Globus pallidus (tissue), 1 donor: ENCODE measurements around the gene CCDC27.

ENCODE experiments used
- DNase-seq: peaks from one replicate; pipeline ENCODE4 v3.0.0-alpha.2; 2015; ENCODE audit warnings: low spot score

Gene CCDC27

DNA sequence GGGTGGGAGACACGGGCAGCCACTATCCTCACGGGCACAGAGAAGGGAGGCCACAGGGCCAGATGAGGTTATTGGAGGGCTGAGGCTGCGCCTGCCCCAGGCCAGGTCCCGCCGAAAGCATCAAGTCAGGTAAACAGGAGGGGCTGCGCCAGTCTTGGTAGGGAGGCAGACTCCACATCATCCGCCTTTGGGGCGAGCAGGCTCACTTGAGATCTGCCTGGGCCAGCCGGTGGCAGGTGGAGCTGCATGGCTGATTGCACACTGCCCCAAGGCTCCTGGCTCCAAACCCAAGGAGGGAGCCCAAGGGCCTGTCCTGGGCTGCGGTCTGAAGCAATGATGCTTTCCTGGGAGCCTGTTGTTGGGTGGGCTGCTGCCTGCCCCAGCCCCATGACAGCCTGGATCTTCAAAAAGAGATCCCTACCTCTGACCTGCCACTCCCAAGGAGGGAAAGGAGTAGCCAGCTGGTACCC is 24.9 kb downstream of the CCDC27 start:
- no peak for DNase-seq

- DNase-seq, result no peak
Observed at GRCh38 chr1:3777647-3778589, 25.7 kb downstream of the CCDC27 start.

DNA sequence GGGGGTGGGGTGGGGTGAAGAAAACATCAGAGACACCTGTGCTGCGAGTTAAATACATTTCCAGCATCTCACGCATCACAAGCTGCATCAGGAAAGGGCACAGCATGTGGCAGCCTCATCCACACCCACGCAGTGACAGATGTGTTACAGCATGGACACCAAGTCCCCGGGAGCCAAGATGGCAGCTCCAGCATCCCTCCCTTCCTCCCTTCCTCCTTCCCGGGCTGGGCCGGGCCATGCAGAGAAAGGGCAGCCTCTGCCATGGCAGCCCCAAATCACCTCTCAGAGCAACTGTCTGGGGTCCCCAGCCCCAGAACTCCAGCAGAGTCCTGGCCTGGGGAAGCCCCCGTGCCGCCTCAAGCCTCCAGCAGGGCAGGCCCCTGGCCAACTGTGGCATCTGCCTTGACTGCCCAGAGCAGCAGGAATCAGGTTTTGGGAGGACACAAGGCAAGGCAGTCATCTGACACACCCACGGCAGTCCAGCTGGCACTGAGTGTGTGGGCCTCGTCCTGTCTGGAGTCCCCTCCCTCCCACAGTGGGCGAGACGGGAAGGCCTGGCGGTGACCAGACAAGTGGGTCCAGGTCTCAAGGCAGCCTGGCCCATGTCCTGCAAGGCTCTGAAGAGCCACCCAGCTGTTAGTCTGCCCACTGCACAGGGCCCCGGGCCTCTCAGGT is 26.5 kb downstream of the CCDC27 start:
- DNase-seq, result no peak

GRCh38 chr1:3779265-3779911 is 27.1 kb downstream of the CCDC27 start:
- no peak for DNase-seq

DNA sequence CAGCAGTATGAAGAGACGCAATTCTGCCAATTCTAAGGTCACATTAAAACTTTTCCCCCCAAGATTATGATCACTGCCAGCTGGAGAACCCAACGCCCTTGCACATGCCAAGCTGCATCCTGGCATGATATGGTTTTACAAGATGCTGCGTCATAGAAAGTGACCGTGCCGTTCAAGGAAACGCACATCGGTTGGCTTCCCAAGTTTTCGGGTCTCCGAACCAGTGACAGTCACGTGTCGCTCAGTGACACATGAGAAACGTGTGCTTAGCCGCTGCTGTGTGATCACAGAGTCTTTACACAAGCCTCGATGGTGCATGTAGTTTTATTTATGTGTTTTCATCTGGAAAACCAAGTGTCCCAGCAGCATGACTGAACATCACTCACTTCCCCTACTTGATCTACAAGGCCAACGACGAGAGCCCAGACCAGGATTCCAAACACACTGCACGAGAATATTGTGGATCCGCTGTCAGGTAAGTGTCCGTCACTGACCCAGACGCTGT is 27.7 kb downstream of the CCDC27 start:
- no peak for DNase-seq

DNA sequence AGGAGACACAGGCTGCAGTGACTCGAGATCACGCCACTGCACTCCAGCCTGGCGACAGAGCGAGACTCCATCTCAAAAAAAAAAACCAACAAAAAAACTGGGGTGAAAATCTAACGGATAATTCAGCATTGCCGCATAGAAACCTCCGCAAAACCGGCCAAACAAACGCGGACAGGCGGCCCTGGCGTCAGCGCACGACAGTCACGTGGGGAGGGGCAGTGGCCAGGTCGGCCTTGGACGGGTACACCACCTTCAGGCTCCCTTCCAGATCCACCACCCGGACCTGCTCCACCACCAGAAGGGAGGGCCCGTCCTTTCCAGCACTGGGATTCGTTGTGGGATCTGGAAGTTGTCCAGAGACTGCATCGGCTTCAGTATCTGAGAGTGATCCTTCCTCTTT is 28.7 kb downstream of the CCDC27 start:
- DNase-seq, result no peak

- DNase-seq, result no peak
Observed at GRCh38 chr1:3783651-3784474, 31.6 kb downstream of the CCDC27 start.

GRCh38 chr1:3785045-3785444 is 32.8 kb downstream of the CCDC27 start:
- DNase-seq, result no peak

- no peak for DNase-seq
Observed at GRCh38 chr1:3785456-3786157, 33.4 kb downstream of the CCDC27 start.

DNA sequence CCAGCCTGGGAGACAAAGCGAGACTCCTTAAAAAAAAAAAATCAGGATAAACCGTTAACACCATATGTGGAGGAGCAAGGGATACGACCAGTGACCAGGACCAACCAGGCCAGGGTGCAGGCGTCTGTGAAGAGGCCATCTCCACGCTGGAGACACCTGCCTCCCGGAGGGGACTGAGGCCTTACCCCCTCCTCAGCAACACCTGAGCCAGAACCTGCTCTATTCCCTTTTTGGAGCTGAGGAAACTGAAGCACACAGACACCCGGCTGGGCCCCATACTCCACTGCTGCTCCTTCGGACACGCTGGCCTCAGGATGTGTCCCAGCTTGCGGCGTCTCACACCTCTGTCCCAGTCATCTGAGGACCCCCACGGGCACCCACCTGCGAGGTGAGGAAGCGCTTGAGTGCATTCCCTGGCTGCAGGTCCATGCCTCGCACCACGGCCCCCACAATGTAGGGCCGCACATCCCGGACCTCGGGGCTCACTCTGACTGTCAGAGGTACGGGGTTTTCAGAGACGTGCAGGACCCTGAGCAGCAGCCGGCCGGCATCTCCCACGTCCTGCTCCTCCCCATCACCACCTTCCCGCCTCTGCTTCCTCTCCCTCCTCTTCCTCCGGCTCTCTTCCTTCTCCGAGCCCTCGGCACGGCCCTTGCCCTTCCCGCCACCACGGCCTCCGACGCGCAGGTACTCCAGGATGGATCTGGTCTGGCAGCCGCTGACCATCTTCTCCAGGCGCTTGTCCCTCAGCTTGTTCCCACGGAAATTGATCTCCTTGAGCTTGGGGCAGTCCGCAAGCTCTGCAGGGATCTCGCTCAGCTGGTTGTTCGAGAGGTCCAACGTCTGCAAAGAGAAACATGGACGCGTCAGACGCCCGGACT is 34.5 kb downstream of the CCDC27 start:
- DNase-seq, result no peak

DNA sequence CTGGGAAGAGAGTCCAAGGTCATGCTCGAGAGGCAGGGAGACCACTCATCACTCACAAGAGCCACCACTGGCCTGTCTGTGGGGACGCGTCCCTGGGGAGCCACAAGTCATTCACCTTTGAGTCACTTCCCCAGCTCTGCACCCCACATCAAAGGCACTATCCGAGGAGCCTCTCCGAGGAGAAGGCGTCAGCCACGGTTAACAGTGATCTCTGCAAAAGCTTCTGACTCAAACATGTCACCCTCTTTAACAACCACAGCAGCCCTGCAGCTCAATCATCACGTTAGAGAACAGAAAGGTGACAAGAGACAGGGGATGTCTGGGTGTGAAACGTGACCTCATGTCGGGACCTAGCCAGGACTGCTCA is 35.1 kb downstream of the CCDC27 start:
- DNase-seq, result no peak

DNA sequence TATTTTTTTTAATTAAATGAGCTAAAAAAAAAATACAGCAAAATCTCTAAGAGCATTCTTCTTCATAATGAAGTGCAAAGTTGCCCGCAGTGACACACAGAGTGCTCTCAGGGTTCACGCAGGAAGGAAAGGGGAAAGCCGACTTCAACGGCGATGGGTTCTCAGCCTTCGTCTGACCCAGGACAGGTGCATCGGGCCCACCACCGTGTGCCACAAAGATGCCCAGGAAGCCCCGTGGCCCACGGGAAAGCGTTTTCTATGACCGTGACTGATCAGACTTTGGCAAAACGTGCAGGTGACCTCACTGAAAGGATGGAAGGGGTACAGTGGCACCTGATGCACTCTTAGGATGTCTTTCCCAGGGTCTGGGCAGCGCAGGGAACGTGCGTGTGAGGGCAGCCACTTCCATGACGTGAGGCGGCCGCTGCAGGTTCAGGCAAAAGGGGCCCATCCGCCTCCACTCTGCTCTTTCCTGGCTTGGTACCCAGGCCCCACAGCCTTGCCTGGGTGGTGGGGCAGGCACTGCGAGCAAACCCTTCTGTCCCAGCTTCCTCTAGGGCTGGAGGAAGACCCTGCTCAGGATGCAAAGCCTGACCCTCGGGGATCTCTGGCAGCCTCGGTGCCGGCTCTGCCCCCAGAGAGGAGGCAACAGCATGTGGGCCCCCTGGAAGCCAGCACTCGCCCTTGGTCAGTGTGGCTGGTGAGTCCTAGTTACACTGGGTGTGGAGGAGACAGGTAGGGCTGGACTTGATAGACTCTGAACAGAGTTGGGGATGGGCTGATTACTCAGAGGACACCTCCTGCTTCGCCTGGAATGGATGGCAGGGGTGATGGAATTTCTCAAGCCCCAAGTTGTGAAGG is 35.7 kb downstream of the CCDC27 start:
- no peak for DNase-seq

DNA sequence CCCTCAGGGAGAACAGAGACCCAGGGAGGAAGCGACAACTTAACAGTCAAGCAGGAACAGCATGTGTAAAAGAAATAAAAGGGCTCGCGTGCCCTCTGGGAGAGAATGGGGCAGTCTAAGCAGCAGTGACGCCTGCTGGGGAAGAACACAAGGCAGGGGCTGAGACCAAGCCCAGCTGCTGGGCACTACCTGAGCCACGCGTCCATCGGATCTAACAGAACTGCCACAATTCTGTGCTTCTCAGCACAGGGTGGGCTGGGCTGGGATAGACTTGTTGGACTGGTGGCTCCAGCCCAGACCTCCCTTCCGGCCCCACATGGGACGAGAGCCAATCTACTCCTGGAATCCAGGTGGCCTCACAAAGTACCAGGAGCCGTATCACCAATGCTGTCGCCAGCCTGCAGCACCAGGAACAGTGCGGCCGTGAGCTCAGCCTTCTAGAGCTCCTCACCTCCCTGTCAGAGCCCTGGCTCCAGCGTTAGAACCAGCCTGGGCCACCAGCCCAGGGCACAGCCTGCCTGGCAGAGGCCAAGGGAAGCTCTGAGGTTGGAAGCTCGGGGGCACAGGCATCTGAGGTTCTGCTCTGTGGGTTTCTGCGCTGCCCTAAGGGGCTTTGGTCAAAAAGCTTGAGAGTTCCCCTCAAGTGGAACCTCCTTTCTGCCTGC is 36.6 kb downstream of the CCDC27 start:
- DNase-seq, result no peak

DNA sequence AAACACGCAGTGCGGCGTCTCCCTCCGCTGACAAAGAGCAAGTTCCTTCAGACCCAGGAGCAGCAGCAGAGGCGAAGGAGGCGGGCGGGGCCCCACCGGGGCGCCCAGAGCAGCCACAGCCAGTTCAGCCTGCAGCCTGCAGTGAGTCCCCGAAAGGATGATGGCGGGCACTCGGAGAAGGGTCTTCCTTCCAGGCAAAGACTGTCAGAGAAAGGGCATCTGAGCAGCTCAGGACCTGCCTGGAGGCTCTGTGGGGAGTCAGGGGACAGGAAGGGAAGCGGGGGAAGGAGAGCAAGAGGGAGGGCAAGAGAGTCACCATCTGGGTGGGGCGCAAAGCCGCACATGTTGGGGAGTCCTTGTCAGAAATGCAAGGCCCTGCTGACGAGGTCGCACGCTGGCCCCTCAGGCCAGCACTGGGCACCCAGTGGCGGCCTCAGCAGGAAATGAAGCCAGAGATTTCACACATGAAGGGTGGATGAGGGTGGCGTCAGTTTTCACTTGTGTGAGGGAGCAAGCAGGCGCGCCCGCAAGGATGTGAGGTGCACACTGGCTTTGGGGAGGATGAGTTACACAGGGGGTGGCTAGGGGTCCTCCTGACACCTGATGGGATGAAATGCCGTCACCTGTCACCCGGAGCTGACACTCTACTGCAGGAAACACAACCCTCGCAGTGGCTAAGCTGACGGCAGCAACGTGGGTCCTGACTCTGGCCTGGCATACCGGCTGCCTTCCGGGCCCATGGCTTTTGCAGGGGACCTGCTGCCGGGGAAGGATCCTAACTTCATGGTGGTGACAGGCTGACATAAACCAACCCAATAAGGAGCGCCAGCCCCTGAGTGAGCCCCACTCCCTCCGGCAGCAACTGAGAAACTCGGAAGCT is 37.4 kb downstream of the CCDC27 start:
- DNase-seq, result no peak

- DNase-seq, result no peak
Observed at GRCh38 chr1:3790500-3790923, 38.3 kb downstream of the CCDC27 start.

DNA sequence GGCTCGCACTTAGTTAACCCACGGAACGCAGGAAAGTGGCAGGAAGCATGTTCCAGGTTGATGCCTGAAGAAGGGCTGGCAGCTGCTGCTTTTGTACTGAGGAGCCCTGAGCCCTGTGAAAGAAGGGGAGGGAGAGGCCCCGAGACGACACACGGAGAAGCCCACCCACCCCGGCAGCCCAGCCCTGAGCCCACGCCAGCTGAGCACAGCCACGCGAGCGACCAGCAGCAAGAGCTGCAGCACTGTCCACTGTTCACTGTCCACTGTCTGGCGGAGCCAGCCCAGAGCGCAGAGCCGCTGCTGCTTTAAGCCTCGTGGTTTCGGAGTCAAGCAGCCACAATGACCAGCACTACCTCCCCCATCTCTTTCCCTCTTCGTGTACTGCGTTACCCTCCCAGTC is 38.7 kb downstream of the CCDC27 start:
- DNase-seq, result no peak

GRCh38 chr1:3795453-3796214 is 43.4 kb downstream of the CCDC27 start:
- no peak for DNase-seq
